GM19351 (cell line): ENCODE measurements around the gene ATXN1.
A peak's percentile ranks its signal among the peaks of the same experiment; 100 is the strongest.
"Not testable (repeated sequence)": the region's sequence is repeated elsewhere in the genome, so short reads cannot be mapped to it uniquely, and the experiment has no call there.

Experiments
- ATAC-seq: cut with Tn5 transposase; IDR thresholded peaks from one replicate; pipeline ENCODE4 v1.9.1; 2021; ENCODE audit warnings: mild to moderate bottlenecking, moderate library complexity; ENCODE audit not compliant: unreplicated experiment

Gene ATXN1

GRCh38 chr6:16625291-16626265 is 135.7 kb downstream of the ATXN1 start:
- no peak for ATAC-seq

DNA sequence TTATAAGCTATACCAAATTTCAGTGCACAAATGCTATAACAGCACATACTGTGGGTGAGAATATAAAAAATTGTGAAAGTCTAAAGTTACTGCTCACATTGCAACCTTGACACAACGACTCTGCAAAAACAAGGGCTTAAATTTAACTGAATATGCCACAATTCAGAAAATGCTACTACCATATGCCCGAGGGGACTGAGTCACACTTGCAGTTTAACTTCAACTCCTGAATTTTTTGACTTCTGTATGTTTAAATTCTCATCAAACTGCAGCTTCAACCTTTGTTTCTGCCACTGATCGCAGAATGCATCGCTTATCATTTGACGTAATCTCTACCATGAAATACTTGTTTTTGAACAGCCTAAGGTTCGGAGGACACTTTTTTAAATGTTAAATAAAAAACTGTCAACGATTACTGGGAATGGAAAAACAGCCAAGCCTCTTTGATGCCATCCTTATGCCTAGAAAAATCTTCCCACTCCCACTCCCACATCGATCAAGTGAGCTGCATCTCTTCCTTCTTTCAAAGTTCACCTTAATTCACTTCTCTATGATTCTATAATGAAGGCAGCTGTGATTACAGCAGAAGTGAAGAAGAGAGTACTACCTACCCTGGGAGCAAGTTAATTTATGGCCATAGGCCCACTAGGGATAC is 136.5 kb downstream of the ATXN1 start:
- no peak for ATAC-seq

GRCh38 chr6:16623731-16624130 is 137.5 kb downstream of the ATXN1 start:
- ATAC-seq, result no peak

DNA sequence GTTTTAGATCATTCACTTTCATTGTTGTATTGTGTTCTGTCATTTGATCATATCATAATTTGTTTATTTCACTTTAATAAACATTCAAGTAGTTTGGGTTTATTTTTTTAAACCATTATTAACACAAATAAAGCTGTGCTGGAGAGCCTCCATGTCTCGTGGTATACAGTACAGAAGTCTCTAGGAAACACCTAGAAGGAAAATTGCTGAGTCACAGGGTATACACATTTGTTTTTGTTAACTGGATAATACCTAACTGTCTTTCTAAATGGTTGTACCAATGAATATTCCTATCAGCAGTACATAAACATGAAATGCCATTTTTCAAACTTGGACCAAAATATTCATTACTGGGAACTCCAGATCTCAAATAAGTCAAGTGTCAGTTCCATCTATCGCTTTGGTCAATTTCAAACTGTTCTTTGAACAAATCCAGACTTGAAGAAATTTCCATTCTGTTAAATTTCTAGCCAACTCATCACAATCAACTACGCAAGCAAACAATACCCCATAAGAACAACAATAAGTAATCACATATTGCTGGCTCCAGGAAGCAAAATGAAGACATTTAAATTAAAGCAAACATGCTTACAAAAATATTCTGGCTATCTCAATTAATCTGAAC is 138.1 kb downstream of the ATXN1 start:
- no peak for ATAC-seq

DNA sequence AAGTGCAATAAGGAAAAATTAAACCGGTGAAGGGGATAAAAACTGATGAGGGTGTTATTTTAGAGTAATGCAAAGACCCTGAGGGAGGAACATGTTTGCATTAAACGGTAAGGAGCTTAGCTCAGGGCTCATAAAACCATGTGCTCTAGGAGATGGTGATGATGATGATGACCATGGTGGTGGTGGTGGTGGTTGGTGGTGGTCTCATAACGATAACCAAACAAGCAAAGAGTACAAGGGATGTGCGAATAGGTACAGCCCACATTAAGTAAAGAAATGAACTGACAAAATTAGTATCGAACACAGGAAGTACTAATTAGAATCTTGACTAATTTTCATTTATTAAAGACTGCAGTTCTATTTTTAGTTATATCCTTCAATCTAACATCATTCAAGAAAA is 139.1 kb downstream of the ATXN1 start:
- ATAC-seq, result no peak

DNA sequence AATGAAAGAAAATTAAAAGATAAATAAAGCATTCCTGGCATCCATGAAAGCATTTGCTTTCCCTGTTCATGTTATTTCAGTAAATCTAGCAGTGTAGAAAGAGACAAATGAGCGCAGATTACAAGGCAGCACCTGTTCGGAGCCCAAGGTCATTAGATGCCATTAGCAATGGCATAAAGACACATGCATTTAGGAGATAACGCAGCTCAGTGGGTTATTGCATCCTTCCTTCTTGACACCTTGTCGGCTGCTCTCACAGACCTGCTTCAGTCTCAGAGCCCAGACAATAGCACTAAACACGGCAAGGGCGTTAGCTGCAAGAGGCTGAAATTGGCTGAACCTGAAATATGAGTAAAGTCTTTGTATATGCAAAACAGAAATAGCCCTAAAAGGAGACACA is 140.3 kb downstream of the ATXN1 start:
- no peak for ATAC-seq

- no peak for ATAC-seq
These were observed 141.5 kb downstream of the ATXN1 start for GRCh38 chr6:16619777-16620176.

- no peak for ATAC-seq
These were observed 142.3 kb downstream of the ATXN1 start for GRCh38 chr6:16618962-16619361.

DNA sequence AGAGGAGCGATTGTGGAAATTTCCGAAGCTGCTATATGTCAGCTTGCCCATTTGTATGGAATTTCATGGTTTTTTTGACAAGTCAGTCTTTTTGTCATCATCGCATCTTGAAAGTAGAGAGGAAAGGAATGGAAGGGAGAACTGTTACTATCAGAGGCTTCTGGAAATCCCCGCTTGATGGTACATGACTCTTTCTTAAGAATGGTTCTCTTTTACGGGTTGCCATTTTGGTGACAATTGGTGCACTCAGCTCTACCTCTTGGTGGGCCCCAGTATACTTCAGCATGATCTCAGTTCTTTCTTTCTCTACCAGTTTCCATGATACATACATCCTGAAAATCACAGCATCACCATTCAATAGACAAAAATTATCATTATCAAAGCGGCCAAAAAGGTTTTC is 146.0 kb downstream of the ATXN1 start:
- ATAC-seq, result not testable (repeated sequence)

- not testable (repeated sequence) for ATAC-seq
These were observed 147.1 kb downstream of the ATXN1 start for GRCh38 chr6:16614143-16614542.

GRCh38 chr6:16613504-16613903 is 147.8 kb downstream of the ATXN1 start:
- ATAC-seq, result not testable (repeated sequence)

GRCh38 chr6:16608444-16608843 is 152.8 kb downstream of the ATXN1 start:
- ATAC-seq, result no peak

- ATAC-seq, result peak; percentile 95
These were observed 159.2 kb downstream of the ATXN1 start for GRCh38 chr6:16602035-16602434.

- ATAC-seq, result no peak
These were observed 160.6 kb downstream of the ATXN1 start for GRCh38 chr6:16600701-16601100.

GRCh38 chr6:16600026-16600425 is 161.2 kb downstream of the ATXN1 start:
- ATAC-seq, result no peak

DNA sequence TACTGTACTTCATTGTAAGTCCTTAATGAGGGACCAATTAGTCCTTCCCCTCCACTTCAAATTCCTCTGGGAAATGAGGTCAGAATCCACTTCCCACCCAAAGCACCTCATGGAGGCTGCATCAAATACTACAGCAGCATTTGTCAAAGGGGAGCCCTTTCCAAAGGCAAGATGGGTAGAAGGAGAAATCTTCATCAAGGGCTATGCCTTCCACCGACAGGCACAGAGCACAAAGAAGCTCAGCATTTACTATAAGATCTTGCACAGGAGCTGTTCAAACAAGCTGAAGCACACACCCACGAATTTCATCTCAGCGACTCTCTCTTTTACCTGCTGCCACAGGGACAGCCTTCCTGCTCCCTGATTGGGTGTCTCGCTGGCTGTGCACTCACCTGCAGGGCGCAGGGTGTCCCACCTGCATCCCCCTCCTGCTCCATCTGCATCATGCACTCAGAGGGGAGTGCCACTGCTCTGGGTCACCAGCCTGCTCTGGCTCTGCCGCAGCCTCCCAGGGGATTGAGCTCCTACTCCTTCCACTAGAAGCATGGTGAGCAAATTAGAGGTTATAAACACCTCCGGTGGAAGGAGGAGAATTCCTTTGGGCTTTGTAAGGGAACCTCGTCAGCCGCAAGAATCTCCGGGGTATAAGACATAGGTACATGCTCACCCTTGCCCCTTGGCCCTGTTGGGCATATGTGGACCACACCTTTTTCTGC is 164.5 kb downstream of the ATXN1 start:
- ATAC-seq, result no peak

GRCh38 chr6:16595514-16596120 is 165.6 kb downstream of the ATXN1 start:
- ATAC-seq, result no peak

- ATAC-seq, result no peak
These were observed 166.4 kb downstream of the ATXN1 start for GRCh38 chr6:16594849-16595248.

- no peak for ATAC-seq
These were observed 168.9 kb downstream of the ATXN1 start for GRCh38 chr6:16592223-16592911.
